Measurements from ENCODE around the gene NCAPD3.
A peak's percentile ranks its signal among the peaks of the same experiment; 100 is the strongest.

The NCAPD3 gene

DNA sequence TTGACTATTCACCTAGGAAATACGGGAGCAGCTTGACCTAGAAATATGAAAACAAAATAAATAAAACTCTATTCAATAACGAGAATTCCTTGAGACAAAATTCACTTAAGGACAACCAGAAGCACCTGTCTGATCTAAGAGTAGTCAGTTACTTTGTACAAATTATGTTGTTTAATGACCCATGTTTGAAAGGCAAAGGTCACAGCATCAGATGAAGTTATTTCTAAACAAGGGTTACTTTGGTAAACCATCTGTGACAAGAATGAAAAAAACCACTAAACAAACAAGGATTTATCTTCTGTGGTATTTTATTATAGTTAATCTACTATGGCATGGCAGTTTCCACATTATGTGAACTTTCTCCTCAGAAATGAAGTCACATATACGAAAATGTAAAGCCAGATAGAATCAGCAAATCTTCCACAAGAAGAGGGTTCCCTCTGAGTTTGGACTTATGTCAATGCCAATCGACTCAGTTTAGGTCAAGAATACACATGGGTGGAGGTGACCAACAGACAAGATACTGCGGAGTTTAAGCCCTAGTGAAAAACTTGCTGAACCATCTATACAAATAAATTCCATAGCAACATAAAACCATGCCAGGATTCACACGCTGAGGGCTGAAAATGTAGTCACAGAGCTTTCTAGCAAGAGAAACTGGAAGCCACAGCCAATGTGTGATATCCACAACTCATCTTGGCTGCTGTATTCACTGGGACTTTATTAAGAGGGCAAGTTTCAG lies 53.4 kb downstream of the NCAPD3 start:
- Histone ChIP-seq H3K4me1 (no peaks in the 10 kb centered on the region), H3K9me3 (peaks cover 3% of the 10 kb centered on the region), H3K4me3 (ENCODE audit: low read depth, low read length) (no peak overlapping the region), H3K36me3 (peaks cover 68% of the 10 kb centered on the region), H3K27me3 (no peaks in the 10 kb centered on the region)
- TF ChIP-seq, protein P1, sequence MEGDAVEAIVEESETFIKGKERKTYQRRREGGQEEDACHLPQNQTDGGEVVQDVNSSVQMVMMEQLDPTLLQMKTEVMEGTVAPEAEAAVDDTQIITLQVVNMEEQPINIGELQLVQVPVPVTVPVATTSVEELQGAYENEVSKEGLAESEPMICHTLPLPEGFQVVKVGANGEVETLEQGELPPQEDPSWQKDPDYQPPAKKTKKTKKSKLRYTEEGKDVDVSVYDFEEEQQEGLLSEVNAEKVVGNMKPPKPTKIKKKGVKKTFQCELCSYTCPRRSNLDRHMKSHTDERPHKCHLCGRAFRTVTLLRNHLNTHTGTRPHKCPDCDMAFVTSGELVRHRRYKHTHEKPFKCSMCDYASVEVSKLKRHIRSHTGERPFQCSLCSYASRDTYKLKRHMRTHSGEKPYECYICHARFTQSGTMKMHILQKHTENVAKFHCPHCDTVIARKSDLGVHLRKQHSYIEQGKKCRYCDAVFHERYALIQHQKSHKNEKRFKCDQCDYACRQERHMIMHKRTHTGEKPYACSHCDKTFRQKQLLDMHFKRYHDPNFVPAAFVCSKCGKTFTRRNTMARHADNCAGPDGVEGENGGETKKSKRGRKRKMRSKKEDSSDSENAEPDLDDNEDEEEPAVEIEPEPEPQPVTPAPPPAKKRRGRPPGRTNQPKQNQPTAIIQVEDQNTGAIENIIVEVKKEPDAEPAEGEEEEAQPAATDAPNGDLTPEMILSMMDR (IDR thresholded peaks at IDR 0.05; ENCODE audit: low read depth, low read length): no peak
- no peak for DNase-seq

DNA sequence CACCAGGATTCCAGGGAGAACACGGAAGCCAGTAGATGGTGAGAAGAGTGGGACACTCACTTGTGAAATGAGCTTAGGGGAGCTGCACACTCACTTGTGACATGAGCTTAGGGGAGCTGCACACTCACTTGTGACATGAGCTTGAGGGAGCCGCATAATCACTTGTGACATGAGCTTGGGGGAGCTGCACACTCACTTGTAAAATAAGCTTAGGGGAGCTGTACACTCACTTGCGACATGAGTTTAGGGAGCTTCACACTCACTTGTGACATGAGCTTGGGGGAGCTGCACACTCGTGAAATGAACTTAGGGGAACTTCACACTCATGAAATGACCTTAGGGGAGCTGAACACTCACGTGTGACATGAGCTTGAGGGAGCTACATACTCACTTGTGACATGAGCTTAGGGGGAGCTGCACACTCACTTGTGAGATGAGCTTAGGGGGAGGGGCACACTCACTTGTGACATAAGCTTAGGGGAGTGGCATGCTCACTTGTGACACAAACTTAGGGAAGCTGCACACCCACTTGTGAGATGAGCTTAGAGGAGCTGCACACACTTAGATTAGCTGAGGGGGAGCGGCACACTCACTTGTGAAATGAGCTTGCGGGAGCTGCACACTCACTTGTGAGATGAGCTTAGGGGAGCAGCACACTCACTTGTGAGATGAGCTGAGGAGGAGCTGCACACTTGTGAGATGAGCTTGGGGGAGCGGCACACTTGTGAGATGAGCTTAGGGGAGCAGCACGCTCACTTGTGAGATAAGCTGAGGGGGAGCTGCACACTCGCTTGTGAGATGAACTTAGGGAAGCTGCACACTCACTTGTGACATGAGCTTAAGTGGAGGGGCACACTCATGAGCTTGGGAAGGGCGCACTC lies 59.0 kb downstream of the NCAPD3 start:
- Histone ChIP-seq H3K36me3 (peaks cover 71% of the 10 kb centered on the region), H3K4me3 (ENCODE audit: low read depth, low read length) (no peak overlapping the region), H3K4me1 (no peaks in the 10 kb centered on the region), H3K27me3 (no peaks in the 10 kb centered on the region), H3K9me3 (peaks cover 17% of the 10 kb centered on the region)
- TF ChIP-seq, protein P1 (IDR thresholded peaks at IDR 0.05; ENCODE audit: low read depth, low read length): no peak
- DNase-seq: peak; percentile 39

DNA sequence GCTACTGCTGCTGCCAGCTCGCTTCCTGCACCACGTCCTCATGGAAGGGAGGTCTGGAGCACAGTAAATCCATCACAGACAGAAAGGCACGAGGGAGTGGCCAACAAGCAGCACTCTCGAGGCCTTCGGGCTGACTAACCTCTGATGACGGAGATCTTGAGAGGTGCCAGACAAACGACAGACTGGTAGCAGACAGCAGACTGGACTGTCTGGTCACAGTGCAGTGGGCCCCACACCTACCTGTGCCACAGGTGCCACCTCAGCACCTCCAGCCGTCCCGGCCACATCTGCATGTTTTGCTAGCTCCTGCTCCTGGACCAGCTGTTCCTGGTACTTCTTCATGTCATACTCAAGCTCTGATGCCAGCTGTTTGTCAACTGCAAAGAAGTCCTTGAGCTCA lies 64.1 kb downstream of the NCAPD3 start:
- TF ChIP-seq, protein P1 (IDR thresholded peaks at IDR 0.05; ENCODE audit: low read depth, low read length): no peak
- no peak overlapping the region for H3K4me3 ChIP-seq (ENCODE audit: low read depth, low read length)
- H3K4me1 ChIP-seq: no peaks in the 10 kb centered on the region
- H3K36me3 ChIP-seq: peaks cover 86% of the 10 kb centered on the region
- H3K9me3 ChIP-seq: peaks cover 9% of the 10 kb centered on the region
- H3K27me3 ChIP-seq: no peaks in the 10 kb centered on the region
- no peak for DNase-seq

DNA sequence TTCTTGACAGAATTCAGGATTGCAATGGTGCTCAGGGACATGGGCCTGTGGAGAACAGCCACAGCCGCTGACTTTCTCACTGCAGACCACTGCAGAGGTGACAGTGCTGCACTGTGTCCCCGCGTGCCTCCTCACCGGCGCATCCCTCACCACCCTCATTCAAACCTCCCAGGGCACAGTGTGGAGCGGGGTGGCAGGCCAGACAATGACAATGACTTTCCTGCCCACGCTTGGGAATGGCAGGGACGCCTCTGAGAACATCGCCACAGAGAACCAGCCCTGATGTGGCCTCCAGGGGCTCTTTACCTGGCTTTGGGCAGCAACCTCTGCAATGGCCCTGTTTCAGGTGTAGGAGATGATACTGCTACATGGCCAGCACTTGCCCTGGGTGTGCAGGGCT lies 65.7 kb downstream of the NCAPD3 start:
- Histone ChIP-seq H3K27me3 (no peaks in the 10 kb centered on the region), H3K36me3 (peaks cover 86% of the 10 kb centered on the region), H3K9me3 (no peaks in the 10 kb centered on the region), H3K4me3 (ENCODE audit: low read depth, low read length) (no peak overlapping the region), H3K4me1 (no peaks in the 10 kb centered on the region)
- DNase-seq: no peak
- TF ChIP-seq, protein P1 (IDR thresholded peaks at IDR 0.05; ENCODE audit: low read depth, low read length): no peak

DNA sequence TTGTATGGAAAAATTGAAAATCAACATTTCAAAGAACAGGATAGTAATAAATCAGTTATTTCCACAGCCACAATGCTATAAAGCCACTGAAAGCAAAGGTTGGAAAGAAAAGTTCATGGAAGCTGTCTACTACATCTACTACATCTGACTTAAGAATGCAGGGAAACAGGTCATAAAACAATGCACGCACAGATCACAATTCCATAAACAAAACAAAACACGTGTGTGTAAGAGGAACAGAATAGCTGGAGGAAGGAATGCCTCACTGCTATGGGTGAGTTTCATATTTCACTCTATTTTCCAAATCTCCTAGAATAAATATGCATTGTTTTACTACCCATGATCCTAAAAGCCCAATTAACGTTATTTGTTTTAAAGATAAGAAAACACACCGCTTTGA lies 66.3 kb downstream of the NCAPD3 start:
- TF ChIP-seq, protein P1 (IDR thresholded peaks at IDR 0.05; ENCODE audit: low read depth, low read length): no peak
- peaks cover 86% of the 10 kb centered on the region for H3K36me3 ChIP-seq

More for the DNA sequence above, 66.3 kb downstream of the NCAPD3 start:
- no peak overlapping the region for H3K4me3 ChIP-seq (ENCODE audit: low read depth, low read length)
- no peaks in the 10 kb centered on the region for H3K27me3 ChIP-seq
- no peaks in the 10 kb centered on the region for H3K4me1 ChIP-seq
- DNase-seq: no peak
- no peaks in the 10 kb centered on the region for H3K9me3 ChIP-seq

All from BE2C (cell line).